BJ (cell line): ENCODE data around the gene CDKN2B. TPM values are rescaled to one million over a fixed set of nuclear protein-coding genes. Genes with fewer than 3 reads are reported as not detected.
"Not testable (repeated sequence)": the region's sequence is repeated elsewhere in the genome, so short reads cannot be mapped to it uniquely, and the experiment has no call there.

ENCODE experiments used
- CTCF ChIA-PET: fragments of 350-600 bp; formaldehyde crosslinking; extraction: SDS; loops from one replicate; lab custom pipeline; 2021; ENCODE audit warnings: antibody characterized with exemption, inconsistent platforms; lab: Yijun Ruan, JAX
- POLR2A ChIA-PET: fragments of 300-600 bp; sonication (Branson Sonifier 250); formaldehyde crosslinking; extraction: SDS; loops from one replicate; lab custom pipeline; 2021; ENCODE audit warnings: antibody characterized with exemption; lab: Charles Lee
- DNase-seq: peaks from one replicate; pipeline ENCODE4 v3.0.0-alpha.2; 2011; ENCODE audit warnings: low read depth
- H3K27me3 ChIP-seq: 2 replicates; pipeline ENCODE4 v1.6.0; 2011; ENCODE audit warnings: low read length; ENCODE audit not compliant: control insufficient read depth, insufficient read depth
- H3K36me3 ChIP-seq: 2 replicates; pipeline ENCODE4 v1.5.1; 2011; ENCODE audit warnings: low read length; ENCODE audit not compliant: control insufficient read depth, insufficient read depth
- H3K4me3 ChIP-seq: 2 replicates; pipeline ENCODE4 v1.5.1; 2011; ENCODE audit warnings: low read depth, mild to moderate bottlenecking, control low read depth, low read length
- CTCF ChIP-seq: IDR thresholded peaks from 2 replicates; pipeline ENCODE4 v1.5.1; 2011; ENCODE audit warnings: low read depth, mild to moderate bottlenecking, control low read depth, inconsistent platforms, low read length, moderate library complexity; ENCODE audit not compliant: insufficient read depth
- polyA minus RNA-seq: library from RNA; depleted of rRNA, polyadenylated mRNA; stranded (reverse); fragments of >200 nt; gene quantifications from 2 replicates; pipeline ENCODE4 v1.2.3, GENCODE V29; 2011; rRNA and poly(A)+ RNA removed
- polyA plus RNA-seq: library from polyadenylated mRNA; depleted of rRNA; stranded (reverse); fragments of >200 nt; gene quantifications from 2 replicates; pipeline ENCODE4 v1.2.3, GENCODE V29; 2011; rRNA removed

CDKN2B gene, protein sequence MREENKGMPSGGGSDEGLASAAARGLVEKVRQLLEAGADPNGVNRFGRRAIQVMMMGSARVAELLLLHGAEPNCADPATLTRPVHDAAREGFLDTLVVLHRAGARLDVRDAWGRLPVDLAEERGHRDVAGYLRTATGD
- polyA plus RNA-seq (4.3 and 5.2 TPM in 2 replicates), polyA minus RNA-seq (2.6 and 3.0 TPM in 2 replicates)

DNA sequence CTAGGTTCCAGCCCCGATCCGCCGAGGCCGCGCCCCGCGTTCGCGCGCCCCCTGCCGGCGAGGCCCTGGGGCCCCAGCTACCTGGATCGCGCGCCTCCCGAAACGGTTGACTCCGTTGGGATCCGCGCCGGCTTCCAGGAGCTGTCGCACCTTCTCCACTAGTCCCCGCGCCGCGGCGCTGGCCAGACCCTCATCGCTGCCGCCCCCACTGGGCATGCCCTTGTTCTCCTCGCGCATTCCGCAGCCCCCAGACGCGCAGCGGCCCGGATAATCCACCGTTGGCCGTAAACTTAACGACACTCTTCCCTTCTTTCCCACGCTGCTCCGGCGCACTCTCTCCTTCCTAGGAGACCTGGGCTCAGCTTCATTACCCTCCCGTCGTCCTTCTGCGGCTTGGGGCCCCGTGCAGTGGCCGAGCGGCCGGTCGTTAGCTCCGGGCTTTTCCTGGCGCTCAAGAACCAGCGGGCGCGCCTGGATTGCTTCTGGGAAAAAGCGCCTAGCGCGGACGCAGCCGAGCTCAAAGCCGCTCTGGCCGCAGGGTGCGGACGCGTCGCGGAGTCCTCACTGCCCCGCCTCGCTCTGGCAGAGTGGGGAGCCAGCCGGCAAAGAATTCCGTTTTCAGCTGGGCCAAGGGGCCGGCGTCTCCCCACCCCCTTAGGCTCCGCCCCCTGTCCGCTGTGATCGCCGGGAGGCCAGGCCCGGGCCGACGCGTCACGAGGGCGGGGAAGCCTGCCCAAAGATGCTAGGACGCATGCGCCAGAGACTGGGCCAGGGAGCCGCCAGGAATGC is at the start of gene CDKN2B:
TSS of gene CDKN2B (minus strand) at position 589 of the 789 bp plus-strand sequence. CDS start at position 237, 352 bp downstream.
- DNase-seq = peak; percentile 87
- H3K36me3 ChIP-seq = no peaks in the 10 kb centered on the region
- H3K4me3 ChIP-seq = peak within 1 kb of the TSS; percentile 94
- peak; percentile 65 for TF ChIP-seq CTCF
- CTCF ChIA-PET = interaction anchor here (0.7 to 5.8 kb wide), 54 partner anchors 8 to 249 kb away, joined by 3 to 95 read pairs (median 5); partner anchors contain the start of genes CDKN2A, CDKN2B-AS1 and MTAP
- no peaks in the 10 kb centered on the region for H3K27me3 ChIP-seq
- POLR2A ChIA-PET = interaction anchor here (0.6 to 1.4 kb wide), 7 partner anchors 9 to 543 kb away, joined by 3 to 6 read pairs (median 3); no protein-coding TSS in a partner anchor

- H3K4me3 ChIP-seq, CTCF ChIA-PET, H3K27me3 ChIP-seq, POLR2A ChIA-PET, DNase-seq, H3K36me3 ChIP-seq: not testable (repeated sequence)
Observed at GRCh38 chr9:22057972-22058371, 48.9 kb upstream of the CDKN2B start.

DNA sequence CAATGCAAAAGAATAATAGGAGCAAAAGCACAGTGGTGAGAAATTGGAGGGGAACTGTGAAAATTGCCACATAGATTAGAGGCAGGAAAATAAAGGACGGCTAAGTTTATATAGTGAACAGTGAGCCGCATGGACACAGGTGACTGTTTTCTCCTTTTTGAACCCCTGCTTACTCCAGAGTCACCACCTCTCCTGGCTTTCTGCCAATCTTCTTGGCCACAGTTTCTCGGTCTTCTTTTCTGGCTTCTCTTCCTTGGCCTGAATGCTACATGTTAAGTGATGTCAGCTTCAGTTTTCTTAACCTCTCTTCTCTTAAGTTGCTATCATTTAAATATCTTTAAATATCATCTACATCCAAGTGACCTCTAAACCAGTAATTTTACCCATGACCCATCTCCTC is 47.3 kb upstream of the CDKN2B start:
- TF ChIP-seq CTCF = no peak
- DNase-seq = no peak
- Histone ChIP-seq H3K4me3 (no peak overlapping the region), H3K36me3 (no peaks in the 10 kb centered on the region), H3K27me3 (no peaks in the 10 kb centered on the region)
- CTCF ChIA-PET = interaction anchor here (1.0 kb wide), 1 partner anchor 47 kb away, joined by 3 read pairs; the partner anchor contains the start of gene CDKN2B
- POLR2A ChIA-PET = no interaction called here

DNA sequence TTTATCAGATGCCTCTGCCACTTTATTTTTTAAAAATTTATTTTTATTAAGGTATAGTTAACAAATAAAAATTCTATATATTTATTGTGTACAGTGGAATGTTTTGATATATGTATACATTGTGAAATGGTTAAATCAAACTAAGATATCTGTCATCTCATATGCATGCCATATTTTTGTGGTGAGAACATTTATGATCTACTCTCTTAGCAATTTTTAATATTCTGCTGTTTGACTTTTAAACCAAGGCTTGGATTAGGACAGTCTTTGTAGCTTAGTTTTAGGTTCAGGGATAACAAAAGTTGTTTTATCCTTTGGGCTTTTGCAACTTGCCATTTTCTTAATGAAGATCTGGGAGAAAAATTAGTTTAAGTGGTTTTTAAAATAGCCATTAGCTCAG is 46.0 kb upstream of the CDKN2B start:
- DNase-seq = no peak
- no peak for TF ChIP-seq CTCF
- H3K4me3 ChIP-seq = no peak overlapping the region
- ChIA-PET CTCF (interaction anchor here (1.0 to 1.4 kb wide), 3 partner anchors 16 to 65 kb away, joined by 3 read pairs; no protein-coding TSS in a partner anchor), POLR2A (no interaction called here)
- no peaks in the 10 kb centered on the region for H3K27me3 ChIP-seq
- H3K36me3 ChIP-seq = no peaks in the 10 kb centered on the region

DNA sequence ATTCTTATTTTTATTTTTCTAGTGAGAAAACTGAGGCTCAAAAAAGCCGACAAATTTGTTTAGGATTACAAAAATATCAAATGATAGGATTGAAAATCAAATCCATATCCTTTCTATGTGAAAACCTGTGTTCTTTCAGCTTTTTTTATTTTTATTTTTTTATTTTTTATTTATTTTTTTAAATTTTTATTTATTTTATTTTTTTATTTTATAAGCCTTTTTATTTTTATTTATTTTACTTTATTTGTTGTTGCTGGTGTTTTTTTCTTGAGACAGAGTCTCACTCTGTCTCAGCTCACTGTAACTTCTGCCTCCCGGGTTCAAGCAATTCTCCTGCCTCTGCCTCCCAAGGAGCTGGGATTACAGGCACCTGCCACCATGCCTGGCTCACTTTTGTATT is 45.4 kb upstream of the CDKN2B start:
- CTCF ChIA-PET = interaction anchor here (0.6 to 1.6 kb wide), 6 partner anchors 11 to 190 kb away, joined by 3 to 5 read pairs (median 3); no protein-coding TSS in a partner anchor
- POLR2A ChIA-PET = no interaction called here
- Histone ChIP-seq H3K4me3 (no peak overlapping the region), H3K36me3 (no peaks in the 10 kb centered on the region), H3K27me3 (no peaks in the 10 kb centered on the region)
- no peak for TF ChIP-seq CTCF
- no peak for DNase-seq
